Measurements from ENCODE around the gene ARID1B. TPM values are rescaled to one million over a fixed set of nuclear protein-coding genes. Genes with fewer than 3 reads are reported as not detected.

Gene ARID1B
- total and polyA plus RNA-seq, 9 of the 15 experiments (the other 6 are each of a cell fraction or from before 2014, with no cell fraction given), result 12.5 to 50.5 (median 25.8) TPM

DNA sequence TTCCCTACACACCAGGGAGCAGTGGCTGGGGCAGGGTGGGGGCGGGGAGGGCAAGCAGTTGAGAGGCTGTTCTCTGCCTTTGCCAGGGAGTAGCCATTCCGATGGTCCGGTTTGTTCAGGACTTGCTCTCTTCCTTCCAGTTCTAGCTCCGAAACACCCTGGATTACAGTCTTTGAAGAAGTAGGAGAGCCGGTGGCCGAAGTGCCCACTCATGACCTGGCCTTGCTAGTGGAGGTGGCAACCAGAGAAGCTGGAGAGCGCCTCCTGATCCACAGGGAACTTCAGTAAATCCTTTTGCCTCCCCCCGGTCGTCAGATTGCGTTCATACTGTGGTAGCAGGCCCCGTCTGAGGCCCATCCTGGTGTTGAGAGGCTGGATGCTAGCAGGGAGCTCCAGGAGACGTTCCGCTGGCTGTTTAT is 92.8 kb downstream of the ARID1B start (continued):
- TF ChIP-seq, protein P1, sequence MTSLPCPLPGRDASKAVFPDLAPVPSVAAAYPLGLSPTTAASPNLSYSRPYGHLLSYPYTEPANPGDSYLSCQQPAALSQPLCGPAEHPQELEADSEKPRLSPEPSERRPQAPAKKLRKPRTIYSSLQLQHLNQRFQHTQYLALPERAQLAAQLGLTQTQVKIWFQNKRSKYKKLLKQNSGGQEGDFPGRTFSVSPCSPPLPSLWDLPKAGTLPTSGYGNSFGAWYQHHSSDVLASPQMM (CRISPR knock-in tag; IDR thresholded peaks at IDR 0.05), result no peak

DNA sequence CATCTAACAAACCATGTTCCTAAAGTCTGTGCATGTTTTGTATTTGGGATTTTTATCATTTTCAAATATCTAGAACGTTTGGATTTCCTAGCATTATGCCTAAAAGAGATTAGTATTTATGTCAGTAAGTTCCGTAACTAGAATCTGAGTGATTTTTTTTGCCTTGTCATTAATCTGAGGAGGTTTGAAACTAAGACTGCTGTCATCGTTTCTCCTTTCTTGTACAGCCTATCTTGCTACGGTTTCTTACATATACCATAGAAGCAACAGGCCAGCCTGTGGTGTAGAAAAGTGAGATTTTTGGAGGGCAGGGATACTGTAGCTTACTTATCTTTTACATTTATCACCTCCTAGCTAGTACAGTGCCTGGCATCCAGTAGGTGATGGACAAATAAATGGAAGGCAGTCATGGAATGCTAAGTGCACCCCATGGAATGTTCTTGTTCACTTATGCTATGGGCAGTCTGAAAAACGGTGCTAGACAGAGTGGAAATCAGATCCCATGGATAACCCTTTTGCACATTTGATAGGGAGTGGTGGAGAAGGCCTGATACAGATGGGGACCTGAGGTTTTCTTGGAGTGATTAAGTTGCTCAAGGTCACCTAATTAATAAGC is 93.9 kb downstream of the ARID1B start:
- intact Hi-C loops (cut with micrococcal nuclease) (no loop called here), in situ Hi-C loops (cut with MboI) (no loop called here)
- ATAC-seq (peak; percentile 25; the same call in 1 of the 3 replicates), FAIRE-seq (peak; percentile 61), DNase-seq (ENCODE audit: extremely low read depth in 1 of 4, low spot score in 3 of 4) (no peak)
- peaks cover 0 to 6% of the 10 kb centered on the region in 2 experiments; a peak in 2 of 5 replicates for H3K4me1 ChIP-seq (replicated peaks in 1 of 2; ENCODE audit: control insufficient read depth in 2 of 2, insufficient read depth in 2 of 2, low read length in 2 of 2)
- H3K9me3 ChIP-seq (replicated peaks; ENCODE audit: control insufficient read depth, insufficient read depth, low read depth, low read length), result no peaks in the 10 kb centered on the region
- peaks cover 90% of the 10 kb centered on the region for H3K79me2 ChIP-seq (ENCODE audit: control insufficient read depth, insufficient read depth, low read length)
- ChIA-PET CTCF (ENCODE audit: low intra/inter-chr PET ratio) (no interaction called here), POLR2A (no interaction called here)
- no peak overlapping the region for H3K9ac ChIP-seq (ENCODE audit: insufficient read depth in 1 of 2, low read depth in 2 of 2, low read length in 2 of 2)
- no peak overlapping the region for H3K4me3 ChIP-seq
- WGBS (ENCODE audit: insufficient coverage, low coverage, missing lambda C conversion rate), result 35% methylated on average over 5 of the region's 5 CpGs
- no TSS peak for BruUV-seq (replicated peaks)
- H3K4me2 ChIP-seq (ENCODE audit: insufficient read depth, low read length), result no peak overlapping the region
- H4K20me1 ChIP-seq (replicated peaks; ENCODE audit: control insufficient read depth, insufficient read depth, low read length), result peaks cover 17% of the 10 kb centered on the region; the same call in 1 of the 2 replicates
- H3K36me3 ChIP-seq (ENCODE audit: control insufficient read depth, insufficient read depth, low read length), result no peaks in the 10 kb centered on the region
- no peaks in the 10 kb centered on the region for H3K9me1 ChIP-seq (ENCODE audit: control insufficient read depth, insufficient read depth, low read length)
- H3K27ac ChIP-seq (ENCODE audit: extremely low read depth, low read depth, low read length), result no peak overlapping the region
- H2AFZ ChIP-seq (ENCODE audit: low read depth, low read length), result no peak overlapping the region
- H3K27me3 ChIP-seq (ENCODE audit: control insufficient read depth in 2 of 2, insufficient read depth in 2 of 2, low read length in 2 of 2), result no peaks in the 10 kb centered on the region
- TF ChIP-seq ZBTB17 (CRISPR knock-in tag; IDR thresholded peaks at IDR 0.05), result no peak
- no peak for TF ChIP-seq NR2C2 (CRISPR knock-in tag; IDR thresholded peaks at IDR 0.05)
- TF ChIP-seq NR2C2 (tag; IDR thresholded peaks at IDR 0.05), result no peak
- TF ChIP-seq PHF20 (IDR thresholded peaks at IDR 0.05; ENCODE audit: partially characterized antibody), result no peak
- TF ChIP-seq ZNF830 (CRISPR knock-in tag; IDR thresholded peaks at IDR 0.05), result no peak
- TF ChIP-seq BRD4 (IDR thresholded peaks at IDR 0.05), result no peak
- no peak for TF ChIP-seq SPI1 (IDR thresholded peaks at IDR 0.05; ENCODE audit: borderline replicate concordance, low read depth, low read length)
- TF ChIP-seq E2F3 (CRISPR knock-in tag; IDR thresholded peaks at IDR 0.05), result no peak
- TF ChIP-seq, protein P2, sequence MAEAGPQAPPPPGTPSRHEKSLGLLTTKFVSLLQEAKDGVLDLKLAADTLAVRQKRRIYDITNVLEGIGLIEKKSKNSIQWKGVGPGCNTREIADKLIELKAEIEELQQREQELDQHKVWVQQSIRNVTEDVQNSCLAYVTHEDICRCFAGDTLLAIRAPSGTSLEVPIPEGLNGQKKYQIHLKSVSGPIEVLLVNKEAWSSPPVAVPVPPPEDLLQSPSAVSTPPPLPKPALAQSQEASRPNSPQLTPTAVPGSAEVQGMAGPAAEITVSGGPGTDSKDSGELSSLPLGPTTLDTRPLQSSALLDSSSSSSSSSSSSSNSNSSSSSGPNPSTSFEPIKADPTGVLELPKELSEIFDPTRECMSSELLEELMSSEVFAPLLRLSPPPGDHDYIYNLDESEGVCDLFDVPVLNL (CRISPR knock-in tag; IDR thresholded peaks at IDR 0.05; ENCODE audit: low read depth), result no peak
- no peak for TF ChIP-seq ZNF3 (CRISPR knock-in tag; IDR thresholded peaks at IDR 0.05)
- TF ChIP-seq GATAD2A (IDR thresholded peaks at IDR 0.05), result no peak
- no peak for TF ChIP-seq CXXC5 (CRISPR knock-in tag; IDR thresholded peaks at IDR 0.05)
- no peak for TF ChIP-seq SREBF2 (CRISPR knock-in tag; IDR thresholded peaks at IDR 0.05)
- no peak for TF ChIP-seq FOXJ3 (CRISPR knock-in tag; IDR thresholded peaks at IDR 0.05)
- no peak for TF ChIP-seq CBX8 (IDR thresholded peaks at IDR 0.05; ENCODE audit: borderline replicate concordance, extremely low read depth, low read depth, low read length, poor library complexity, severe bottlenecking)
- TF ChIP-seq C11orf30 (IDR thresholded peaks at IDR 0.05; ENCODE audit: low read depth), result peak; percentile 16; the same call in 1 of the 2 replicates
- TF ChIP-seq, protein P3, sequence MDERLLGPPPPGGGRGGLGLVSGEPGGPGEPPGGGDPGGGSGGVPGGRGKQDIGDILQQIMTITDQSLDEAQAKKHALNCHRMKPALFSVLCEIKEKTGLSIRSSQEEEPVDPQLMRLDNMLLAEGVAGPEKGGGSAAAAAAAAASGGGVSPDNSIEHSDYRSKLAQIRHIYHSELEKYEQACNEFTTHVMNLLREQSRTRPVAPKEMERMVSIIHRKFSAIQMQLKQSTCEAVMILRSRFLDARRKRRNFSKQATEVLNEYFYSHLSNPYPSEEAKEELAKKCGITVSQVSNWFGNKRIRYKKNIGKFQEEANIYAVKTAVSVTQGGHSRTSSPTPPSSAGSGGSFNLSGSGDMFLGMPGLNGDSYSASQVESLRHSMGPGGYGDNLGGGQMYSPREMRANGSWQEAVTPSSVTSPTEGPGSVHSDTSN (CRISPR knock-in tag; IDR thresholded peaks at IDR 0.05; ENCODE audit: low read depth), result no peak
- TF ChIP-seq, protein P3 (tag; conservative IDR thresholded peaks at IDR 0.05; ENCODE audit: low read depth), result peak; percentile 44; the same call in 1 of the 2 replicates
